GM21423 (cell line): ENCODE results near the gene ETNK1.
"Not testable (repeated sequence)": the region's sequence is repeated elsewhere in the genome, so short reads cannot be mapped to it uniquely, and the experiment has no call there.

Experiments
- ATAC-seq: cut with Tn5 transposase; IDR thresholded peaks from one replicate; pipeline ENCODE4 v1.9.1; 2021; ENCODE audit warnings: mild to moderate bottlenecking, moderate library complexity; ENCODE audit not compliant: unreplicated experiment

The ETNK1 gene

DNA sequence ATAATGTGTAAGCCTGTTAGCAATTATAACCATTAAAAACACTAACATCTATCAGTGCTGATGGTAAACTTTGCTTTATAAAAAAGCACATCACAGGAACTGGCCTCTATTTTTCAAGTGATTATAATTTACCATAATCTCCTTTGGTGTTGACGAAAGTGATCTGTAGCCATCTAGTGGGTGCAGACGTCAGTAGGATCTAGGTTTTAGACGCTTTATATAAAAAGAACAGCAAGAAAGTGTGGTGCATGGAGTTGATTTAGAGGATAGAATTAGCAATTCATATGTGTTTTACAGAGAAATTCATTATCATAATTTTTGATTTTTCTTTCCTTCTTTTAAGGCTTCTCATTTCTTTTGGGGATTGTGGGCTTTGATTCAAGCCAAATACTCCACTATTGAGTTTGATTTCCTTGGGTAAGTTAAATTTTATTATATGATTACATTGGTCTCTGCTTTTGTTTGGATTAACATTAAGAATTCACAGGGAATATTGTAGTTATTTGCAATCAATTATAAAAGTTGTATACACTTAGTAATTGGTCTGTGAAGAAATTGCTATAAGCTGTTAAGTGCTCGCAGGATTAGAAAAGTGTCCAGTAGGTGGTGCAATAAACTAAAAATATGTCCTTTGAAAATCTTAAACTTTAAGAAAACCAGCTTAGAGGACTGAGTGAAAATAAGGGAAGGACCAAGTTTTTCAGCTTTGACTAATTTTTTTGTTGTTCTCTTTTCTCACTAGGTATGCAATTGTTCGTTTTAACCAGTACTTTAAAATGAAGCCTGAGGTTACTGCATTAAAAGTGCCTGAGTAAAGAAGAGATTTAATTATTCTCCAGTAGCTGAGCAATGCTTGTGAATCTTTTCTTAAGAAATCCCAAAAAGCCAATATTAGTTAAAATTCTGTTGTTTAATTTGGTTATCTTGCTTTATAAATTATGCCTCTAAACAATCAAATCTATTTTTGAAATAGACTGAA lies 59.5 kb downstream of the ETNK1 start:
- no peak for ATAC-seq

DNA sequence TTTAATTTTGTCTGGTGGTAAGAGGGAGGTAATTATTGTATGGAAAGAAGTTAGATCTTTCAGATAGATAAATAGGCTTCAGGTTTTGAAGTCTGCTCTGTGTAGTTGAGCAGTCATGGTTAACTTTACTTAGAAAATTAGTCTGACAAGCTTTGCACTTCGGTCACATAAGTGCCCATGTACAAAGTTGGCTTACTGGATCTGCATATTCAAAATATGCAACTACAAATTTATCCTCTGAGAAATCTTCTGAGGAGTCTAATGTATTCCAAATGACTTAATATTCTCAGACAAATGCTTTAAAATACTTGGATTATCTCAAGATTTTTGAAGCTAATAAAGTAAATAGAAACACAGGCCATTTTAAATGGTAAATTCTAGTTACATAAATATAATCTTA lies 61.2 kb downstream of the ETNK1 start:
- no peak for ATAC-seq

DNA sequence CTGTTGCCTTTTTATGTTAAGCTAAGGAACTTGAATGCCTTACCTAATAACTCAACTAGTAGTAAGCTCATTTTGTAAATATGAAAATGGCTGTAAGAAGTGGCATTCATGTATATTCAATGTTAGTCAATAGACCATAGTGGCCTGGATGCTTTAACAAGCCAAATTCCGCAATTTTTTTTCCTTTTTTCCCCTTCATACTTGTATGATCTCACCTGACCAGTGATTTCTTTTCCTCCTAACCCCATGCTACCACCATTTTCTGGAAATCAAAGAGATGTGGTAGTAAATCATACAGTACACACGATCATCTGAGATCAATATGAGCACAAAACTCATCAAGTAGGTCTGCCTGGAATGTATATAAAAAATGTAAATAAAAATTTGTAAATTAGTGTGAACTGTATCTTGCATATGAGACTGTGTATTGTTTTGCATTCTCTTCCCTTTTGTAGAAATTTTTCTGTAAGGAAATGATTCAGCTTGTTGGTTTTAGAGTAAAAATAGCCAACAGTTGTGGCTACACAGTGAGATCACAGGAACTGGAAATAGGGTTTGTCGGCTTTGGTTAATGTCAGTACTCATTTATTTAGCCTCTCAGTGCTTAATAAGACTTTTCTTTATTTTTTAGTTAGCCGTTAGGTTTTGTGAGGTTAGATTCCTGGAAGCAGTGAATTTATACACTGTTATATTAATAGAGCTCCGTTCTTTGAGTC lies 62.5 kb downstream of the ETNK1 start:
- peak; percentile 80 for ATAC-seq

DNA sequence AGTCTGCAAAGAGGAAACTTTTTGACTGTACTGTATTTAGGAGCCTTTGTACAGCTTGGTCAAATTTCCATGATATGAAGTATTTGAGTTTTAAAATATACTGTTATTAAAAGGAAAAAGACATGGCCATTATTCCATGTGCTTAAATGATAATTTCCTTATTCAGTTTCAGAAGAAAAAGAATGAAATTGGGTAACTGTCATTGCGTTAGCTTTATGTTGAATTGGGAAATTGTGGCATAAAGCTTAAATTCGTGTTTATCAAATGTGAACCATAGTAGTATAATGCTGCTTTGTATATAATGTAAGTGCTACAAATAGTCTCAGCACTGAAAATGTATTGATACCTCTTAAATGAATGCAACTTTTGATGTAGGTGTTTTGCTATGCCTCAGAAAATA lies 64.9 kb downstream of the ETNK1 start:
- ATAC-seq: no peak

DNA sequence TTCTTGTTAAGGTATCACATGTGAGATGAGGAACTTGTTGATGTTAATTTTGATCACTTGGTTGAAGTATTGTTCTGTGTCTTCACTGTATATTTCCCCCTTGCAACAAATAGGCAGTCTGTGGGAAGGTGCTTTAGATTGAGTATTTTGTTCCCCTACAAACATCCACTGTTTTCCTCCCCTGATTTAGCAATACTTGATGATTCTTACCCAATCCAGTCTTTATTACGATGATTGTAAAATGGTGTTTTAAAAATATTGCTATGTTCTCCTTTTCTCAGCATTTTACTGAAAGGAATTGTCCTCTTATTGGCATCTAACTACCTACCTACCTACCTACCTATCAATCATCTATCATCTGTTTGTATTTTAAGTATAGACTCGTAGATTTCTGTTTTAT lies 66.3 kb downstream of the ETNK1 start:
- ATAC-seq: no peak

DNA sequence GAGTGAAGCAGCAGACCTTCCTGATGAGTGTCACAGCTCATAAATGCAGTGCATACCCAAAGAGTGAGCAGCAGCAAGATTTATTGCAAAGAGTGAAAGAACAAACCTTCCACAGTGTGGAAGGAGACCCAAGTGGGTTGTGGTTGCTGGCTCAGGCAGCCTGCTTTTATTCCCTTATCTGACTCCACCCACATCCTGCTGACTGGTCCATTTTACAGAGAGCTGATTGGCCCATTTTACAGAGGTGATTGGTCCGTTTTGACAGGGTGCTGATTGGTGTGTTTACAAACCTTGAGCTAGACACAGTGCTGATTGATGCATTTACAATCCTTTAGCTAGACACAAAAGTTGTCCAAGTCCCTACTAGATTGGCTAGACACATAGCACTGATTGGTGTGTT lies 67.5 kb downstream of the ETNK1 start:
- ATAC-seq: not testable (repeated sequence)

DNA sequence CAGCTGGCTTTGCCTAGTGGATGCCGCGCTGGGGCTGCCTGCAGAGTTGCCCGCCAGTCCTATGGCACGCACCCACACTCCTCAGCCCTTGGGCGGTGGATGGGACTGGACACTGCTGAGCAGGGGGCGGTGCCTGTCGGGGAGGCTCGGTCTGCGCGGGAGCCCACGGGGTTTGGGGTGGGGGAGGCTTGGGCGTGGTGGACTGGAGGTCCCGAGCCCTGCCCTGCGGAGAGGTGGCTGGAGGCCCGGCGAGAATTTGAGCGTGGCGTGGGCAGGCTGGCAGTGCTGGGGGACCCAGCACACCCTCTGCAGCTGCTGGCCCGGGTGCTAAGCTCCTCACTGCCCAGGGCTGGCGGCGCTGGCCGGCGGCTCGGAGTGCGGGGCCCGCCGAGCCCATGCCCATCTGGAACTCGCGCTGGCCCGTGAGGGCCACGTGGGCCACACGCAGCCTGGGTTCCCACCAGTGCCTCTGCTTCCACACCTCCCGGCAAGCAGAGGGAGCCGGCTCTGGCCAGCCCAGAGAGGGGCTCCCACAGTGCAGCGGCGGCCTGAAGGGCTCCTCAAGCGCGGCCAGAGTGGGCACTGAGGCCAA lies 68.1 kb downstream of the ETNK1 start:
- ATAC-seq: no peak

DNA sequence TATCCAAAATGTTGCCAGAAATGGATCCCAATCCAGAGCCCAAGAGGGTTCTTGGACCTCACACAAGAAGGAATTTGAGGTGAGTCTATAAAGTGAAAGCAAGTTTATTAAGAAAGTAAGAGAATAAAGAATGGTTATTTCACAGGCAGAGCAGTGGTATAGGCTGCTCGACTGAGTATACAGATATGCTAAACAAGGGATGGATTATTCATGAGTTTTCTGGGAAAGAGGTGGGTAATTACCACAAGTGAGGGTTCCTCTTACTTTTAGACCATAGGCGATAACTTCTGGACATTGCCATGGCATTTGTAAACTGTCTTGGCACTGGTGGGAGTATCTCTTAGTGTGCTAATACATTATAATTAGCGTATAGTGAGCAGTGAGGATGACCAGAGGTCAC lies 73.6 kb downstream of the ETNK1 start:
- ATAC-seq: no peak

DNA sequence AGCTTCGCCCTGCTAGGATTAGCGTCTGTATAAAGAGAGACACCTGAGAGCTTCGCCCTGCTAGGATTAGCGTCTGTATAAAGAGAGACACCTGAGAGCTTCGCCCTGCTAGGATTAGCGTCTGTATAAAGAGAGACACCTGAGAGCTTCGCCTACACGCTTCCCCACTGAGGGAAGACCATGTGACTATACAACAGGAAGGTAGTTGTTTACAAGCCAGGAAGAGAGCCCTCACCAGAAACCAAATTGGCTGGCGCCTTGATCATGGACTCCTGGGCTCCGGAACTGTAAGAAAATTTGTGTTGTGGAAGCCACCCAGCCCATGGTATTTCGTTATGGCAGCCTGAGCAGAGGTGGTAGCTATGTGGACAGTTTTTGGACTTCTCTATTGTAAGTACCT lies 74.7 kb downstream of the ETNK1 start:
- ATAC-seq: not testable (repeated sequence)

DNA sequence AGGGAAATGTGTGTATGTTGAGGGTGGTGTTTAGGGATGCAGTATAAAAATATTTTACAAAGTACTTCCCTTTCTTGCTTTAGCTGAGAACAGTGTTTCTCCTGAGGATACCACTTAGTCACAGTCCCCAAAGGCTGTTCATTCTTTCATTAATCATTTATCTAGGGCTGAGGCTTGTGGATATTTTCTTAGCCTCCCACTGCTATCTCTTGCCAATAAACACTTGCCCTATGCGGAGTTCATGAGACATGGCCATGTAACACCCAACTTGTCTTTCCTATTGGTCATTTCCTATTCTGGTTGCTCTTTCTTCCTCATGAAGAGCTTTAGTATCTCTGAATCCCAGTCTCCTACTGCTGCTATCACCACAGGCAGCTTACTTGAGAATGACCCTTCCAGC lies 75.1 kb downstream of the ETNK1 start:
- no peak for ATAC-seq

DNA sequence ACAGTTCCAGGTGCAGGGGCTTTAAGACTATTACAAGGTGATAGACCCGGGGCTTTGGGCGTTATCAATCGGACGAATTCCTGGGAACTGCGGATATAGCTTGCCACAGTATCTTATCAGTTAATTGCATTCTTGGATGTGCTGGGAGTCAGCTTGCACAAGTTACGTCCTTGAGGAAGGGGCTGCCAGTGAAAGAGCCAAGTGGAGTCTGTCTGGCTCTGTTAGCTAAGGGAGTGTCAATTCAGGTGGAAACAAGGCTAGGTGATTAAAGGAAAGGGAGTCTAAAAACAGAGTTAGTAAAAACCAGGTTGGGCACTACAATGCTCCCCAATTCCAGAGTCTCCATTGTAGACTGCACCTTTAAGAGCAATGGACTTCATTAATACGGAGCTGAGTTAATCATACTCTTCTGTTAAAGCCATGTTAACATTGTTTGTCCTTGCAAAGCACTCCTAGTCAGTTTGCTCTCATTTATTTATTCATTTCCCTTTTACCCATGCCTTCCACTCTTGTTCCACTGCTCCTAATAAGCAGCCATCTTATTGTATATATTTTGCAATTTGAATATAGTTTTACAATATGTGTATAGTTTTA lies 76.3 kb downstream of the ETNK1 start:
- not testable (repeated sequence) for ATAC-seq

DNA sequence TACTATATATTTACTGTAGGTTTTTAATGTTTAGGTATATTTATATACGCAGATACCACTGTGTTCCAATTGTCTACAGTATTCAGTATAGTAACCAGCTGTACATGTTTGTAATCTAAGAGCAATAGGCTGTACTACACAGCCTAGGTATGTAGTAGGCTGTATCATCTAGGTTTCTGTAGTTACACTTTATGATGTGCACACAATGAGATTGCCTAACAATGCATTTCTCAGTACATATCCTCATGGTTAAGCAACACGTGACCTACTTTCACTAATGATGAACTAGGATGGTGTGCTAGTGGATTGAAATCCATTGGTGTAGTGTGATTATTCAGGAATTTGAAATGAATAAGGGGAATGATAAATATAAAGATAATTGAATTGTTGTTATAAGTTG lies 77.7 kb downstream of the ETNK1 start:
- ATAC-seq: no peak

DNA sequence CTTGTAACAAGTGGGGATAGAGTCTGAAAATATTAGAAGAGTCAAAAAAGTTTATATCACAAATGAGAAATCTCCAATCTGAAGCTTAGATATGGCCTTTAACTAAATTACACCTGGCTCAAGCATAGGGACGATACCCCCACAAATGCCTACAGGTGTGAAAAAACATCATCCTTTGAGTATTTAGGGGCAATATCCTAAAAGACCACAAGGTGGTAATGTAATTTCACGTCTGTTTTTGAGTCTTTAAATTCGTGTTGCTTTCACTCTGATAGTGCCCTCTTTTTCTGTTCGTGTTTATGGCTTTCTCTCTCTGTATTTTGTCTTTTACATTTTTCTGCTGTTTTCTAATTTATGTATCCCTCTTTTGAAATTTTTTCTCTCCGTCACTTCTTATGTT lies 84.3 kb downstream of the ETNK1 start:
- peak; percentile 51 for ATAC-seq

DNA sequence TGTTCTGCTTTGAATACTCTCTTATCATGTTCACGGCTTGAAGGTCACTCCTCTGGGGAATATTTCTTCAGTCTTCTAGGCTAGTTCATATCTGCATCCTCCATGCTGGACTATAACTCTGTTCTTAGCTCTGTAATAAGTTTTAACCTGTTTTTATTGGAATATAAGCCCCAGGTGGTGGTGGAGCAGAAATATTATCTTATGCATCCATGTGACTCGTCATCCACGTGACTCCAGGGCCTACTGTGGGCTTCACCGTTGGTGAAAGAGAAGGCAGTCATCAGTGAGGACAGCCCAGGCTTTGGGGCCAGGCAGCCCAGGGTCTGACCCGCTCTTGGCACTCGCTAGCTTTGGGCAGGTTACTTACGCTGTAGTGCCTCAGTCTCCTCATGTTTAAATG lies 87.1 kb downstream of the ETNK1 start:
- ATAC-seq: no peak

DNA sequence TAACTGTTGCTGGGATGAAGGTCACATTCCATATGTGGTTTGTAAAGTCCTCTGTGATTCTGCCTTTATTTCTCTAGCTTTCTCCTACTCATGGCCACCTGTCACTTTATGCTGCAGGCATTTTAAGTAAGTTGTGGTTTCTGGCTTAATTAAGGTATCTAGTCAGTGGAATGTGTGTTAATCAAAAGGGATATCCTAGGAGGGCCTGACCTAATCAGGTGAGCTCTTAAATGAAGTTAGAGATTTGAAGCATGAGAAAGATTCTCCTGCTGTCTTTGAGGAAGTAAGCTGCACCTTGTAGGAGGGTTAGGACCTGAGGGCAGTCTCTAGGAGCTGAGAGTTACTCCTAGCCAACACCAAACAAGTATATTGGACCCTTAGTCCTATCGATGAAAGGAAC lies 90.3 kb downstream of the ETNK1 start:
- no peak for ATAC-seq

DNA sequence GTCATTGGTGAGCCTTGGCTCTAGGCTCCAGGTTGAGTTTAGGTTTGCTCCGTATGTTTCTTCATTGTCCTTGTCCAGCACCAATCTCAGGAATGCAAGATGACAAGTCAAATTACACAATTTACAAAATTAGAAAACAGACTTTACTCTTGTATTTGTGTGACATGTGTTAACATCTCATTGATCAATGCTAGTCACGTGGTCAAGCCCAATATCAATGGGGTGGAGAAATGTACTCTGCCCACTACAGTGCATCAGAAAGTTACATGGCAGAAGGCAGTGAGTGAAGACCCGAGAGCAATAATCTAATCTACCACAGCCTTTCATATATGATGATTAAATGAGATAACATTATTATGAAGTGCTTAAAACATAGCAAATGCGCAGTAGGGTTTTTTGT lies 94.8 kb downstream of the ETNK1 start:
- no peak for ATAC-seq

DNA sequence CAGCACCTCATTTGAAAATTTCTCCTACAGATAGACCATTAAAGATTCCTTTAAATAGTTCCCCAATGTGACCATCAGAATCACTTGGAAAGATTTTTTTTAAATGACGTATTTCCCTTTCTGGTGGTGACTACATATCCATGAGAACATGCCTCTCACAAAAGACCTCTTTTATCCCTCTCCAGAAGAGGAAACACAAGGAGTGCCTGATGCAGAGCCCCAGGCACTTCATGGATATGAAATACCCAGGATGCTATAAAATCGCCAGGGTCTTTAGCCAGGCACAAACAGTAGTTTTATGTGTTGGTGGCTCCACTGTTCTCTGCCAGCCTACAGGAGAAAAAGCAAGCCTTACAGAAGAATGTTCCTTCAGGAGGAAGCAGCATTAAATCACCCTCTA lies 97.1 kb downstream of the ETNK1 start:
- no peak for ATAC-seq

DNA sequence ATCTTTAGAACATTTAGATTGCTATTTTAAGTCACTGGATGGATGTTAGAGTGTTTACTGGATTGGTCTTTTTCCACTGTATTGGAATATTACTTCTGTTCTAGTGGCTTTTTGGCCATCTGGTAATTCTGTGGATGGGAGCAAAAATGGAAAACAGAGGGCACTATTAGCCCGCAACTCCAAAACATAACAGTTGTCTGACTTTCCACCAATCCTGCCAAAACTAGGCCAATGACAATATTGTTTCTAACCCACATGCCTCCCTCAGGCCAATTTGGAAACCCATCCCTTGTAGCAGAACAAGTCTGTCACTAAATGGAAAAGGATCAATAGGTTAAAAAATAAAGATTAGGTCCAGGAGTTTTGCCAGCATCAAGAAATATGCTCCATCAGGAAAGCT lies 97.8 kb downstream of the ETNK1 start:
- ATAC-seq: no peak

DNA sequence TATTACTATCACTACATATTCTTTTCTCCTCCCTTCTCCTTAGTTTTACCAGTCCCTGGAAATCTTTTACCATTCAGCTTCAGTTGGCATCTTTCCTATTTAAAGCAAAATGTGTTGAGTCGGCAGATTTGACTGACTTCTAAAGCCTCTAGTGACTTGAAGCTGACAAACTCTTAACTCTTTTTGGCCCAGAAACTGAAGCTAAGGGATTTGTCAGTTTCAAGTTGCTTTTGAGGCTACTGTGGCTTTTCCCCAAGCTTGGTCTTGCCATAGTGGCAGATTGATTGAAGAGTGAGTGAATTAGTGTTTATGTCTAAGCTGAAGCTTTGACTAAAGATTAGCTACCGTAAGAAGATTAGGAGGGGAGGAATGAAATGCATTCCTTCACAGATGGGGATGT lies 104.0 kb downstream of the ETNK1 start:
- no peak for ATAC-seq

DNA sequence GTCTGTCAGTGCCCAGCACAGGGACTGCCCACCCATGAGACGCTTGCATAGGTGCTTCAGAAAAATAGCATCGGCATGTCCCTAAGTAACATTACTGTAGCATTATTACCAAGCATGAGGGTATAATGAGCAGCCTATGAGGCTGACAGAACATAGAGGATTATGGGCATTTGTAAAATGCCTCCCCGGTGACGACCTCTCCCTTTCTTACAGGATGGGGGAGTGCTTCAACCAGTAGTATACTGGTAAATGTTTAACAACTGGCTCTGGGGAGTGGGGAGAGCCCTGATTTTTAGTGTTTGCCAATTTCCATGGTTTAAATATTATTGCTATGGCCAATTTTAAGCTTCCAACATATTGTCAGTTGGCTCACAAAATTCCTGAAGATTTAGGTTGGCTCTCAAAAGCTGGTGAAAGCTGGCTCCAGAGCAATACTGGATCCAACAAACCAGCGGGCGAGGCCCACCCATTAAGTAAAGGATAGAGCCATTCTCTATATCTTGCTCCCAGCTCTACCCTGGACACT lies 104.5 kb downstream of the ETNK1 start:
- no peak for ATAC-seq

DNA sequence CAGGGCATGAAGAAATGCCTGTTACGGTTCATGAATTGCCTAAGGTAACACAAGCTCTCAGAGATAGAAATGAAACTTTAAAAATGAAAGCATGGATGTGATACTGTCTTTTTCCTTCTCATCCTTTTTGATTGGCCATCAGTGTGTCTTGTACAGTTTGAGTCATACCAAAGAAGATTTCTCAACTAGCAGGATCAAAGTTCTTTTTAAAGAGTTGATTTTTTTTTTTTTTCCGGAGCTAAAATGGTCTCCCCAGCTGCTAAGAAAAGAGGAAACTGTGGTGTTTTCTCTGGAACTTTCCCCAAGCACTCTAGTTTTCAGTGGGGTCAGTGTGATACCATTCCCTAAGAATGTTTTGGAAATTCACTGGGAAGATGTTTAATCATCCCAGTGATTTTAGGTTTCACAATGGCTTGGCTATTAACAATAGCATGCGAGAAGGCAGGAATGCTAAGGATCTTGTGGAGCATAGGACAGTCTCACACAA lies 105.0 kb downstream of the ETNK1 start:
- ATAC-seq: no peak
